OCI-LY7 (cell line): ENCODE results near the gene ZBTB7A. TPM values are rescaled to one million over a fixed set of nuclear protein-coding genes. Genes with fewer than 3 reads are reported as not detected.

Source experiments
- BruUV-seq: library from RNA; stranded (reverse); fragments of 400-500 nt; replicated peaks from 2 replicates; lab custom pipeline; 2021; lab: Mats Ljungman, UMichigan
- CTCF ChIA-PET: fragments of 300-600 bp; sonication (Branson Sonifier 250); formaldehyde crosslinking; loops from one replicate; lab custom pipeline; 2022; ENCODE audit warnings: antibody characterized with exemption; ENCODE audit not compliant: unreplicated experiment; lab: Charles Lee
- POLR2A ChIA-PET: fragments of 300-600 bp; sonication (Branson Sonifier 250); formaldehyde crosslinking; loops from one replicate; lab custom pipeline; 2022; ENCODE audit warnings: antibody characterized with exemption; lab: Charles Lee
- DNase-seq: peaks from one replicate; pipeline ENCODE4 v3.0.0-alpha.2; 2015; ENCODE audit warnings: low spot score
- H2AFZ ChIP-seq: fragments of 200-600 bp; sonication (generic), shearing (Covaris generic); 2 replicates; pipeline ENCODE4 v1.6.1; 2014; ENCODE audit warnings: mild to moderate bottlenecking, antibody characterized with exemption, low read length, moderate library complexity
- H3K27ac ChIP-seq: fragments of 200-600 bp; sonication (generic); 2 replicates; pipeline ENCODE4 v1.5.1; 2014; ENCODE audit warnings: mixed run types, low read depth, mild to moderate bottlenecking, moderate library complexity, low read length, inconsistent platforms; ENCODE audit not compliant: poor library complexity, severe bottlenecking
- H3K36me3 ChIP-seq: fragments of 200-600 bp; sonication (generic); 2 replicates; pipeline ENCODE4 v1.6.1; 2014; ENCODE audit warnings: mild to moderate bottlenecking, antibody characterized with exemption, low read length, moderate library complexity, mixed read lengths; ENCODE audit not compliant: insufficient read depth
- H3K4me1 ChIP-seq: fragments of 200-600 bp; sonication (generic); 2 replicates; pipeline ENCODE4 v1.5.1; 2014; ENCODE audit warnings: mild to moderate bottlenecking, low read length; ENCODE audit not compliant: insufficient read depth, poor library complexity, severe bottlenecking
- H3K4me2 ChIP-seq: fragments of 200-600 bp; sonication (generic); 2 replicates; pipeline ENCODE4 v1.6.1; 2014; ENCODE audit warnings: mild to moderate bottlenecking, low read length
- H3K4me3 ChIP-seq: fragments of 200-600 bp; sonication (generic); 2 replicates; pipeline ENCODE4 v1.5.1; 2014; ENCODE audit warnings: mild to moderate bottlenecking, low read depth, low read length; ENCODE audit not compliant: poor library complexity, severe bottlenecking
- H3K79me2 ChIP-seq: fragments of 200-600 bp; sonication (generic); 2 replicates; pipeline ENCODE4 v1.6.1; 2016; ENCODE audit warnings: low read depth, mild to moderate bottlenecking, low read length, moderate library complexity, mixed read lengths; ENCODE audit not compliant: insufficient read depth
- H3K9me2 ChIP-seq: fragments of 200-600 bp; sonication (generic); 2 replicates; pipeline ENCODE4 v1.6.1; 2016; ENCODE audit warnings: mild to moderate bottlenecking, low read length, mixed read lengths; ENCODE audit not compliant: insufficient read depth
- H3K9me3 ChIP-seq: fragments of 200-600 bp; sonication (generic); 2 replicates; pipeline ENCODE4 v1.6.1; 2014; ENCODE audit warnings: mild to moderate bottlenecking, mixed run types, low read length, mixed read lengths
- H4K20me1 ChIP-seq: fragments of 200-600 bp; sonication (generic); 2 replicates; pipeline ENCODE4 v1.6.1; 2014; ENCODE audit warnings: mild to moderate bottlenecking, antibody characterized with exemption, low read length, moderate library complexity, mixed read lengths; ENCODE audit not compliant: insufficient read depth
- EZH2phosphoT487 ChIP-seq: fragments of 200-600 bp; sonication (generic); IDR thresholded peaks from 2 replicates; pipeline ENCODE4 v1.6.1; 2018; ENCODE audit warnings: low read depth, borderline replicate concordance, mild to moderate bottlenecking, mixed run types, antibody characterized with exemption, low read length, moderate library complexity, mixed read lengths
- intact Hi-C: fragments of 100-400 bp; cut with micrococcal nuclease; formaldehyde crosslinking; loops from one replicate; pipeline ENCODE4 v1.10.0; 2022; ENCODE audit not compliant: unreplicated experiment
- total RNA-seq, 2 experiments: library from RNA; depleted of rRNA in 1 of 2; stranded (reverse); fragments of >200 nt in 1 of 2; shearing (Covaris generic) in 1 of 2; gene quantifications; 2 replicates each; pipeline ENCODE4 v1.2.3, GENCODE V29; 2014 to 2022
- TF ChIP-seq, protein P1 (sequence below): fragments of 200-600 bp; sonication (generic); conservative IDR thresholded peaks from 2 replicates; pipeline ENCODE4 v1.5.1; 2014; ENCODE audit warnings: mild to moderate bottlenecking, antibody characterized with exemption, low read length, moderate library complexity, mixed read lengths

Gene ZBTB7A
- total RNA-seq, 2 experiments from 2014 or later = 17.2 to 29.3 TPM

- peak overlapping the region; percentile 69 for H3K4me2 ChIP-seq
- peak overlapping the region; percentile 77 for H3K27ac ChIP-seq
- CTCF ChIA-PET = no interaction called here
- no peak overlapping the region for H2AFZ ChIP-seq
- intact Hi-C loops = loop anchor here (1.0 to 5.0 kb wide), 5 partner anchors 49 to 181 kb away; partner anchors contain the start of genes PIAS4 and YJU2
- peaks cover 39% of the 10 kb centered on the region for H3K79me2 ChIP-seq
- no TSS peak for BruUV-seq
- H3K36me3 ChIP-seq = peaks cover 35% of the 10 kb centered on the region
- TF ChIP-seq, protein P1, sequence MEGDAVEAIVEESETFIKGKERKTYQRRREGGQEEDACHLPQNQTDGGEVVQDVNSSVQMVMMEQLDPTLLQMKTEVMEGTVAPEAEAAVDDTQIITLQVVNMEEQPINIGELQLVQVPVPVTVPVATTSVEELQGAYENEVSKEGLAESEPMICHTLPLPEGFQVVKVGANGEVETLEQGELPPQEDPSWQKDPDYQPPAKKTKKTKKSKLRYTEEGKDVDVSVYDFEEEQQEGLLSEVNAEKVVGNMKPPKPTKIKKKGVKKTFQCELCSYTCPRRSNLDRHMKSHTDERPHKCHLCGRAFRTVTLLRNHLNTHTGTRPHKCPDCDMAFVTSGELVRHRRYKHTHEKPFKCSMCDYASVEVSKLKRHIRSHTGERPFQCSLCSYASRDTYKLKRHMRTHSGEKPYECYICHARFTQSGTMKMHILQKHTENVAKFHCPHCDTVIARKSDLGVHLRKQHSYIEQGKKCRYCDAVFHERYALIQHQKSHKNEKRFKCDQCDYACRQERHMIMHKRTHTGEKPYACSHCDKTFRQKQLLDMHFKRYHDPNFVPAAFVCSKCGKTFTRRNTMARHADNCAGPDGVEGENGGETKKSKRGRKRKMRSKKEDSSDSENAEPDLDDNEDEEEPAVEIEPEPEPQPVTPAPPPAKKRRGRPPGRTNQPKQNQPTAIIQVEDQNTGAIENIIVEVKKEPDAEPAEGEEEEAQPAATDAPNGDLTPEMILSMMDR = 0 out of 2 replicates have a peak, but pooled peaks have one; percentile 21
- TF ChIP-seq EZH2phosphoT487 = no peak
- peaks cover 45% of the 10 kb centered on the region for H3K4me1 ChIP-seq
- DNase-seq = no peak
- no peaks in the 10 kb centered on the region for H3K9me3 ChIP-seq
- H4K20me1 ChIP-seq = peaks cover 30% of the 10 kb centered on the region
- no peaks in the 10 kb centered on the region for H3K9me2 ChIP-seq
- POLR2A ChIA-PET = no interaction called here
- peak overlapping the region; percentile 100 for H3K4me3 ChIP-seq
Observed at GRCh38 chr19:4066176-4066606, 508 bp downstream of the ZBTB7A start.

GRCh38 chr19:4065430-4066175, 1.1 kb downstream of the ZBTB7A start:
- H3K9me3 ChIP-seq = no peaks in the 10 kb centered on the region
- no peak overlapping the region for H3K27ac ChIP-seq
- no TSS peak for BruUV-seq
- DNase-seq = peak; percentile 98
- ChIA-PET CTCF (no interaction called here), POLR2A (no interaction called here)
- no peak overlapping the region for H3K4me2 ChIP-seq
- TF ChIP-seq EZH2phosphoT487 = no peak
- TF ChIP-seq, protein P1 = no peak
- peaks cover 51% of the 10 kb centered on the region for H3K4me1 ChIP-seq
- no peak overlapping the region for H2AFZ ChIP-seq
- intact Hi-C loops = loop anchor here (1.0 to 5.0 kb wide), 5 partner anchors 49 to 181 kb away; partner anchors contain the start of genes PIAS4 and YJU2
- H4K20me1 ChIP-seq = peaks cover 34% of the 10 kb centered on the region
- no peaks in the 10 kb centered on the region for H3K9me2 ChIP-seq
- H3K79me2 ChIP-seq = peaks cover 45% of the 10 kb centered on the region
- peaks cover 37% of the 10 kb centered on the region for H3K36me3 ChIP-seq
- peak overlapping the region; percentile 100 for H3K4me3 ChIP-seq
